HG02885 (cell line): ENCODE data around the gene TDRD12.
"Not testable (repeated sequence)": the region's sequence is repeated elsewhere in the genome, so short reads cannot be mapped to it uniquely, and the experiment has no call there.

Experiments
- ATAC-seq: cut with Tn5 transposase; IDR thresholded peaks from one replicate; pipeline ENCODE4 v1.9.1; 2021; ENCODE audit warnings: mild to moderate bottlenecking; ENCODE audit not compliant: unreplicated experiment, poor library complexity

The TDRD12 gene

DNA sequence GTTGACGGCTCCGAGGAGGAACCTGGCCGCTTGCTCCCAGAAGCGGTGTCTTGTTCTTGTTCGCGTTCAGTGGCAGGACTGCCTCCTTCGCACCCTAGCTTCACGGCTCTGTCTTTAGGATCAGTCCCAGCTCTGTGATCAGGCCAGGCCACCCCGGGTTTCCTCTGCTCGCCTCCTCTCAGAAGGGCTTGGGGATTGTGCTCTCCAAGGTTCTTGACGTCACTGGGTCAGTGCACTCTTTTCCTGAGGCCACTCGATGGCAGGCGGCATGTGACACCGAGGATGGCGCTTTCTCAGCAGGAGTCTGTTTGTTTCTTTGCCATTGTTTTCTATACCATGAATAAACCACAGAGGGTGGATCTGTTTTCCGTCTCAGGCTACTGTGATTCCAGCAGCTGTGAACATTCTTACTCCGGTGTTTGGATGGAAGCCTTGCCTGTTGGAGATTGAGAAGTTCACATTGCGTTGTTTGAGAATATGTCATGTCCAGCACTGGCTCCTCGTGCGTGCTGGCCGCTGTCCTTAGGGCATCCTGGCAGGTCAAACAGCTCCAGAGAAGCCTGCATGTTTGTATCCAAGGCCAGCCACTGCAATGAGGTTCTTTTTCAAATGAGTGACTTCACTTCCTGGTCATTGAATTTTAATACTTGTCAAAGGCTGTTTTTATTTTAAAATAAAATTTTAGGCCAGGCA is 105.5 kb downstream of the TDRD12 start:
- no peak for ATAC-seq

GRCh38 chr19:32828139-32828538 is 108.6 kb downstream of the TDRD12 start:
- no peak for ATAC-seq

DNA sequence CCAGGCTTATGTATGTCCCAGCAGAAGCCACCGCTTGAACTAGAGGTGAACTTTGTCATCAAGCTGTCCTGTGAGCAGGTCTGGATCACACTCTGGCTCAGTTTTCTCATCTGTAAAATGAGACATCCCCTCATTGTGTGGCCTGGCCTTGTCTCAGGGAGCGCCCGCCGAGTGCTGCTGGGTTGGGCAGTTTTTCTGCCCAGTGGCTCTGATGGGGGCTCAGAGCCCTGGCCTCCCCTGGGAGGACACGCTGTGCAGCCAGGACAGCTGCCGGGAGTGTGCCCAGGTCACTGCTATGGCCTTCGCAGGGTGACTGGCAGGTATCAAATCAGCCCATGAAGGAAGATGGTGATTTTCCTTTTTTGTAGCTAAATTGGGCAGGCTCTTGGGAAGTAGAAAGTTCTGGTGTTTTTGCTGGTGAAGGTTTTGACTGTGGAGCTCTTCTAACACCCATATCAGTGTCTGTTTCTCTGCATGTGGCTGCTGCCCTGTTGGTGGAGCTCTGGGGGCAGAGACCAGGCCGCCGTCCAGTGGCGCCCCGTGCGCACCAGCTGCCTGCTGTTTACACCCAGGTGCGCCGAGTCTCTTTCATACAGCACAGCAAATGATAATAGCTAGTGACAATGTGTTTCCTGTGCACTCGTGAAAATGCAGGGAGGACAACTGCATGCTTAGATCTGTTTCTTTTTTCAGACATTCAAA is 109.2 kb downstream of the TDRD12 start:
- ATAC-seq = no peak

GRCh38 chr19:32829345-32829896 is 109.9 kb downstream of the TDRD12 start:
- ATAC-seq = no peak

GRCh38 chr19:32830231-32831014 is 110.9 kb downstream of the TDRD12 start:
- ATAC-seq = no peak

DNA sequence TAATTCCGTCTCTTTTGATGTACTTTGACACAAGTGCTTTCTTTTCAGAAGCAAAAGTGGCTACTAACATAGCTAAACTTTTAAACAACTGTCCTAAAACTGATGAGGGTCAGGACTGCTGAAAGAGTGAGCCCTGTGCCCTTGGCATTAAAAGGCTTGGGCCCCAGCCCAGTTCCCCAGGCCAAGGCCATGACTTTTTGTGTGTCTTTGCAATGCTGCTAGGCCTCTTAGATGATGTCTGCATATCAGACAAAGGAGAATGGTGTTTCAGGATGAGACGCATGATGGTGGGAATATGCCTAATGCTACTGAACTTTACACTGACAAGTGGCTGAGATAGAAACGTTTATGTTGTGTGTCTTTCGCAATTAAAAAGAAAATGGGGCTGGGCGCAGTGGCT is 112.0 kb downstream of the TDRD12 start:
- no peak for ATAC-seq

DNA sequence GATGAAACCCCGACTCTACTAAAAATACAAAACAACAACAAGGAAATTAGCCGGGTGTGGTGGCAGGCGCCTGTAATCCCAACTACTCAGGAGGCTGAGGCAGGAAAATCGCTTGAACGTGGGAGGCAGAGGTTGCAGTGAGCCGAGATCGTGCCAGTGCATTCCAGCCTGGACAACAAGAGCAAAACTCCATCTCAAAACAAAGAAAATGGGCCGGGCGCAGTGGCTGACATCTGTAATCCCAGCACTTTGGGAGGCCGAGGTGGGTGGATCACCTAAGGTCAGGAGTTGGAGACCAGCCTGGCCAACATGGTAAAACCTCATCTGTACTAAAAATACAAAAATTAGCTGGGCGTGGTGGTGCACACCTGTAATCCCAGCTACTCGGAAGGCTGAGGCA is 112.5 kb downstream of the TDRD12 start:
- ATAC-seq = not testable (repeated sequence)

GRCh38 chr19:32832825-32833224 is 113.3 kb downstream of the TDRD12 start:
- ATAC-seq = not testable (repeated sequence)

GRCh38 chr19:32833388-32833787 is 113.8 kb downstream of the TDRD12 start:
- ATAC-seq = not testable (repeated sequence)

GRCh38 chr19:32837531-32837930 is 118.0 kb downstream of the TDRD12 start:
- no peak for ATAC-seq

DNA sequence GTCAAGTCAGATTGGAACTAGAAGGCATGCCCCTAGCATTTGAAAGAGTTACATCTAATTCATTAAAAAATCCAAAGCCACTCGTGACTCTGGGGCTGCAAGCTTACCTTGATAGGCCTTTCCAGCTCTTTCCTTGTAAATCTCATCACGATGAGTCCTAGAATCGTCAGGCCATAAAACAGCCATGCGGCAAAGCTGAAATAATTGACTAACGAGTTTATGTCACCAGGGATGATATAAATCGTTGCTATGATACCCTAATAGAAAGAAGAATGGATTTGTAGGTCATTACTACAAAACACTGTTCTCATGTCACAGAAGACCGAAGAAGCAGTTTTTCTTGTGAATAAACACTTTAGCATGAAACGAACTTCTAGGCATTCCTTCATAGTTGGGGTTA is 122.5 kb downstream of the TDRD12 start:
- ATAC-seq = no peak

- ATAC-seq = no peak
Measured at GRCh38 chr19:32843716-32844245, 124.2 kb downstream of the TDRD12 start.

GRCh38 chr19:32848035-32848434 is 128.5 kb downstream of the TDRD12 start:
- not testable (repeated sequence) for ATAC-seq

DNA sequence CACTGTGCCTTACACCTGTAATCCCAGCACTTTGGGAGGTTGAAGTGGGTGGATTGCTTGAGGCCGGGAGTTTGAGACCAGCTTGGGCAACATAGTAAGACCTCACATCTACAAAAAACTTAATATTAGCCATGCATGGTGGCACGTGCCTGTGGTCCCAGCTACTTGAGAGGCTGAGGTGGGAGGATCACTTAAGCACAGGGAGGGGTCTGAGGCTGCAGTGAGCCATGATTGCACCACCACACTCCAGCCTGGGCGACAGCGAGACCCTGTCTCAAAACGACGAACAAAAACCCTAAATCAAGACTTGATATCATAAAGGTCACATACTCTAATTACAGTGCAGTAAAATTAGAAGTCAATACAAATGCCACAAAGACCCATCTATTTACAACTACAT is 132.6 kb downstream of the TDRD12 start:
- no peak for ATAC-seq

GRCh38 chr19:32856818-32857217 is 137.3 kb downstream of the TDRD12 start:
- not testable (repeated sequence) for ATAC-seq

DNA sequence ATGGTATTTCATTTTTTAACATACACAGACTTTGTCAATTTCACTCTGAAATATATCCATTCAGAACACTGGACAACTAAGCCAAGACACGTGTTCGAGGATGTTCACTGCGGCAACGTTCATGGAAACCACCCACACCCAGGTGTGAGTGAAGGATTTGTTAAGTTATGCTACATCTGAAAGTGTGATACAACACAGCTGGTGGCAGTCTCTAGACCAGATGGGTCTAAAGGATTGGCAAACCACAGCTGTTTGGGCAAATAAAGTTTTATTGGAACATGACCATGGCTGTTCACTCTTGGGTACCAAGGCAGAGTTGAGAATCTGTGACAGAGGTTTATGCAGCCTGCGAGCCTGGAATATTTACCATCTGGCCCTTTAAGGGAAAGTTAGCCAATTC is 138.0 kb downstream of the TDRD12 start:
- ATAC-seq = no peak

GRCh38 chr19:32858155-32858554 is 138.6 kb downstream of the TDRD12 start:
- ATAC-seq = no peak

- no peak for ATAC-seq
Measured at GRCh38 chr19:32858559-32858958, 139.0 kb downstream of the TDRD12 start.

GRCh38 chr19:32859591-32859990 is 140.0 kb downstream of the TDRD12 start:
- no peak for ATAC-seq

DNA sequence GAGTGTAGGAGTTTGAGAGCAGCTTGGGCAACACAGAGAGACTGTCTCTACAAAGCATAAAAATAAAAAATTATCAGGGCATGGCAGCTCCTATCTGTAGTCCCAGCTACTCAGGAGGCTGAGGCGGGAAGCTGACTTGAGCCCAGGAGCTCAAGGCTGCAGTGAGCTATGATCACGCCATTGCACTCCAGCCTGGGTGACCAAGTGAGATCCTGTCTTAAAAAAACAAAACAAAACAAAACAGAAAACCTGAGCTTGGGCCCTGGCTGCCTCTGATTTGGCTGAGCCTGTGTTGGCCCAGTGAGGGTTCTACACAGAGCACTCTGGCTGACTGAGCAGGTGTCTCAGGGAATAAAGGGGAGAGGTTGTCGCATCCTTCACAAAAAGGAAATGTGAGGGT is 142.0 kb downstream of the TDRD12 start:
- no peak for ATAC-seq

DNA sequence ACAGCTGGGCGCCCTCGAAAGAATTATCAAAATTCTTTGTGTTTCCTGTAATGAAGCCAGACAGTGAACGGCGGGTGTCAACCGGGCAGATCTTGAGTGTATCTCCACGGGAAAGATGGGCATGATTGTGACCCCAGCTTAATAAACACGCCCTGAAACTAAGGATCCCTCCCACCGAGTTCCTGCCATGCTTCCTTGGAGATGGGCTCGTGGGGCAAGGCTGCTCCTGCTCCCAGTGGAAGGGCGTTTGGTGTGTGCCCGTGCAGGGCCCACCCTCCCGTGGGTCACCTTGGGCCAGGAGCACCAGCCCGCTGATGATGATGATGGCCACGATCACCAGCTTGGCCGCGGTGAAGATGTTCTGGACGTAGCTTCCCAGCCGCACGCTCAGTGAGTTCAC is 142.6 kb downstream of the TDRD12 start:
- ATAC-seq = no peak
